Activated CD4-positive, alpha-beta T cell treated with anti-CD3 and anti-CD28 coated beads for 24 hours (primary cell): ENCODE measurements around the gene TMEM218.
"Not testable (repeated sequence)": the region's sequence is repeated elsewhere in the genome, so short reads cannot be mapped to it uniquely, and the experiment has no call there.

Experiments
- DNase-seq, 2 donors: peaks; one replicate each; pipeline ENCODE4 v3.0.0-alpha.2; 2020; ENCODE audit warnings: low read depth in 2 of 2

The TMEM218 gene

DNA sequence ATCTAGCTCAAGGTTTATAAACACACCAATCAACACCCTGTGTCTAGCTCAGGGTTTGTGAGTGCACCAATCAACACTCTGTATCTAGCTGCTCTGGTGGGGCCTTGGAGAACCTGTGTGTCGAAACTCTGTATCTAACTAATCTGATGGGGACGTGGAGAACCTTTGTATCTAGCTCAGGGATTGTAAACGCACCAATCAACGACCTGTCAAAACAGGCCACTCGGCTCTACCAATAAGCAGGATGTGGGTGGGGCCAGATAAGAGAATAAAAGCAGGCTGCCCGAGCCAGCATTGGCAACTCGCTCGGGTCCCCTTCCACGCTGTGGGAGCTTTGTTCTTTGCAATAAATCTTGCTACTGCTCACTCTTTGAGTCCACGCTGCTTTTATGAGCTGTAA is 21.3 kb downstream of the TMEM218 start:
- not testable (repeated sequence) for DNase-seq

DNA sequence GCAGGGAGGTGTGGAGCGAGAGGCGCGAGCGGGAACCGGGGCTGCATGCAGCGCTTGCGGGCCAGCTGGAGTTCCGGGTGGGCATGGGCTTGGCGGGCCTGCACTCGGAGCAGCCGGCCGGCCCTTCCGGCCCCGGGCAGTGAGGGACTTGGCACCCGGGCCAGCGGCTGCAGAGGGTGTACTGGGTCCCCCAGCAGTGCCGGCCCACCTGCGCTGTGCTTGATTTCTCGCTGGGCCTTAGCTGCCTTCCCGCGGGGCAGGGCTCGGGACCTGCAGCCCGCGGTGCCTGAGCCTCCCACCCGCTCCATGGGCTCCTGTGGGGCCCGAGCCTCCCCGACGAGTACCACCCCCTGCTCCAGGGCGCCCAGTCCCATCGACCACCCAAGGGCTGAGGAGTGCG is 21.9 kb downstream of the TMEM218 start:
- DNase-seq = not testable (repeated sequence)

DNA sequence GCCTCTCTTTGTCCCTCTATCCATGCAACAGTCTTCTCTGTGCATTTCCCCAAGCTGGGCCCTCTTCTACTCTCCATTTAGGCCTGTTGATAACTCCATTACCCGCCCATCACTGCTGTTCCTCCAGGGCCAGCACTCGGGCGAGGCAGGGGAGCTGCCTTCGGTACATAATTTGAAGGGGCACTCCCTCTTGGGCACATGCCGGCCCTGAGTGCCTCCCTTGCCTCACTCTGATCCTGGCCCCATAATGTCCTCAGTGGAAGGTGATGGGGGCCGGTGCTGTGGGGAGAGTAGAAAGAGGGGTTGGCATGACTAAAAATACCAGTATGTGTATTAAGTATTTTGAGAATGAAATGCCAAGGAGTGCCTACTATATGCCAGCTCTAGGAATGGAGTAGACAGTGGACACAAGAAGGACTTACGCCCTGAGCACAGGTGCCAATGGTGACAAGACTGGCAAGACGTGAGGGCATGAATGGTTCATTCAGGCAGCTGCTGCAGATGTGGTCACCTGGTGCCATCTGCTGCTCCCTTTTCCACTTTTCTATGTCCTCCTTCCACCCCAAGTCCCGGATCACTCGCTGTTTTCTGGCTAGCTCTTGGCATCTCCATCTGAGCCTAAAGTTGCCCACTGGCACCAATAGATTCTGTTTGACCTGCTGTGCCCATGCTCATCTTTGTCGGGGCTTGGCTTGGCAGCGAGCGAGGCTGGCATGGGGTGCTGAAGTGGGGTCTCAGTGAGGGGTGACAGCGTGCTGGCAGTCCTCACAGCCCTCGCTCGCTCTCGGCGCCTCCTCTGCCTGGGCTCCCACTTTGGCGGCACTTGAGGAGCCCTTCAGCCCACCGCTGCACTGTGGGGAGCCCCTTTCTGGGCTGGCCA is 22.6 kb downstream of the TMEM218 start:
- DNase-seq = no peak

DNA sequence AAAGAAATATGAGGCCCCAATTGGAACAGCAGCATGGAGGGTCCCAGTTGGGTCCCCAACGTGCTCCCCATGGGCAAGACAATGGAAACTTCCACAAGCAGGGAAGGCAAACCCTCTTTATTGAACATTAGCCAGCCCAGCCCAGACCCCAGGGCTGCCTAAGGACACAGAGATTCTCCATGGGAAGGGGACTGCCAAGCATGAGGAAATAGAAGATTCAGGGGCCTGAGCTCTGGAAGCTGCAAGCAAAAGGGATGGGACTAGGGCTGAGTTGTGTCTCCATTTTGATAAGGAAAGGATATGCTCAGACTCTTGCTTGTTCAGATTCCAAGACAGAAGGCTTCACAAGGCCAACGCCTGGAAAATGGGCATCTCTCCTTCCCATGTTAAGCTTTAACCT is 23.3 kb downstream of the TMEM218 start:
- no peak for DNase-seq

DNA sequence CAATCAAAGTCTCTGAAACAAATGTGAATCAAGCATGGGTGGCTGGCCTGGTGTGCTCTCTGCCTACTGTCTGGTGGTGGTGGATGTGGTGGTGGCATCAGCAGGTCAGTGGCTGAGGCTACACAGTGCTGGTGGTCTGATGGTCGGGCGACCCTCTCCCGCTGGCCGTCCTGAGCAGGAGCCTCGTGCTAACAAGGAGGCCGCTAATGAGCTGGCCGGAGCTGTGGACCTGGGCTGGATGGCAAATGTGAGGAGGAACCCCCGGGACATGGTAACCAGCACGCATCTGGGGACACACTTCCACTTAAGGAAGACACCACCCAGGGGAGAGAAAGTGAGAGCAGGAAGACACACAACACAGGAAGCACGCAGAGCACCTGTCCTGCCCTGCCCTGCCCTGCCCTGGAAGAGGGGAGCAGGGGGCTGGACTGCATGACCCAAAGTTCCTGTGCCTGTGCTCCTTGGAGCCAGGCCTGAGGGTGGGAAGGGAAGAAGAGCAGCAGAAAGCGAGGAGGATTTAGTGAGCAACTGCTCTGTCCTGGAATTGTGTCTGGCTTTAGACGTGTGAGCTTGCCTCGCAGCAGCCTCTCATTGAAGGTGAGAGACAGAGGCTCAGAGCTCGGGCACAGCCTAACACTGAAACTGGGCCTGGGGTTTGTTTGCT is 24.7 kb downstream of the TMEM218 start:
- no peak for DNase-seq

DNA sequence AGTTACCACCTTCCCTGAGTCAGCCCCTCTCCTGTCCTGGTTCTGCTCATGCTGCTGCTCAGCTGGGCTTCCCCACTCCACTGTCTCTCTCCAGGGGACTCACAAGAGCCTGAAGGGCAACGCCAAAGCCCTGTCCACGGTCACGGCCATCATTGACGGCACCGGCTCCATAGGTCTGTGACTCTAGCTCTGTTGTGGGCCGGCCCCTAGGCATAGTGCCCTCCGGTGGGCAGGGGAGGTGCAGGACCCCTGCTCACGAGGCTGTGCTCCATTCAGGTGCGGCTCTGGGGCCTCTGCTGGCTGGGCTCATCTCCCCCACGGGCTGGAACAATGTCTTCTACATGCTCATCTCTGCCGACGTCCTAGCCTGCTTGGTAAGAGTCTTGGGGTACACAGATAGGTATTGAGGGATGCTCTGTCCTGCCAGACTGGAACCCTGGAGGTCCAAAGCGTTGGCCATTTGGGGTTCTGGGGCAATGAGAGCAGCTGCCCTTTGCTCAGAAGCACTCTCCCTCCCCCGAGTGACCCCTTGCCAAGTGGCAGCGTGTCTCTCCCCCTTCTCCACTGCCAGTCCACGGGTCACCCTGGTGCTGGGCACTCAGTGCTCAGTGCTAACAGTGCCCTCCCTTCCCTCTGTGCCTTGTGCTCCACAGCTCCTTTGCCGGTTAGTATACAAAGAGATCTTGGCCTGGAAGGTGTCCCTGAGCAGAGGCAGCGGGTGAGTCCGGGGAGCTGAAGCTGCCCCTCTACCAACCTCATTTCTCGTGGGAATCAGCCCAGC is 25.9 kb downstream of the TMEM218 start:
- no peak for DNase-seq

DNA sequence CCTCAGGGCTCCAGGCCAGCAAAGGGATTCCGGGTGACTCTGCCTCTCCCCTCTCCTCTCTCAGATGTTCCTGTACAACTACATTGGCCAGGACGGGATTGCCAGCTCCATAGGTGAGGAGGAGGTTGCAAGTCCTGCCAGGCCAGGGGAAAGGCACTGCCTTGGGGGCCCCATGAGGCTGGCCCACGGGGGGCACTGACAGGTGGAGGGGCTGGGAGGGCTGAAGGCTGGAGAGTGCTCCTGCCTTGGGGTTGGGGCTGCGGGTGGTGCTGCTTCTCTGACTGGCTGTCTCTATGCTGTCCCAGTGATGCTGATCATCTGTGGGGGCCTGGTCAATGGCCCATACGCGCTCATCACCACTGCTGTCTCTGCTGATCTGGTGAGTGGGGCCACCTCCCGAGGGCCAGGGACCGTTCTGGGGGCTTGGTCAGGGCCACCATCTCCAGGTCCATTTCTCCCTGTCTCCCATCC is 26.6 kb downstream of the TMEM218 start:
- no peak for DNase-seq

DNA sequence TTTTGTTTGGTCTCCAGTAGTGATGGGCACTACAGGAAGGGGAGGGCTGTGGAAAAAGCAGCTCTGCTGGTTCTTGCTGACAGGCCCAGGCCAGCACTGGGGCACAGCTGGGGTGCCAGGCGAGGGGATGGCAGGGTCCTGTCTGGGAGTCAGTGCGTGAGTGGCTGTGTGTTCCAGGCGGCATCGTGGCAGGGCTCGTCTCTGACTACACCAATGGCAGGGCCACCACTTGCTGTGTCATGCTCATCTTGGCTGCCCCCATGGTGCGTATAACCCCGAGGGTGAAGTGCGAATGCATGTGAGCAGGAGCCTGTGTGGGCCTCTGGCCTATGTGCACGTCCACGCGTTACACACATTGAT is 27.4 kb downstream of the TMEM218 start:
- DNase-seq = no peak

DNA sequence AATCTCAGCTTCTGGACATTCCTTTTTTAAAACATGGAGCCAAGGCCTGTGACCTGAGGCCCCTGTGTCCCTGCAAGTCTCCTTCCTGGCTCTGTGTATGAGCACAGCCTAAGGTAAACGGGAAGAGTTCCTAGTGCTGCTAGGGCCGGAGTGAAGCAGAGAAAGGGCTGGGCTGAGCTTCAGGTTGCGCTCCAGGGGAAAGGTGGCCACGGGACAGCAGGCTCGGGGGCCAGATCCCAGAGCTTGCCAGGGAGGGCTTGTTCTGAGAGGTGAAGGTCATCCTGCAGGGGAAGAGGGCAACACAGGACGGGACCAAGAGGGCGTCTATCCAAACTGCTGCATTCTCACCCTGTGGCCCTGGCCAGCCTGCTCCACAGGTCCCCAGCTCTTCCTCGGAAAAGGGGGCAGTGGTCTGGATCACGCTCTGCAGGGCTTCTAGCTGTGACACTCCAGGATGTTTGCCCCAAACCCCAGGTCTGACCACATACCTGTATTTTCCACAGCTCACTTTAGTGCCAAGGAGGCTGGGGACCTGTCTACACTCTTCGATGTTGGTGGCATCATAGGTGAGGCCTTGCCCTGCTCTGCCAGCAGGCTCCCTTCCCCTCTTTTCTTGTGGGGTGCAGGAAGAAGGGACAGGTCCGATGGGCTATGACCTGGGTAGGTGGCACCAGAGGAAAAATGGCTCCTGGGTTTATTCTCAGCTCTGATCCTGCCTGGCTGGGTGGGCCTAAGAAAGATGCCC is 27.9 kb downstream of the TMEM218 start:
- no peak for DNase-seq

DNA sequence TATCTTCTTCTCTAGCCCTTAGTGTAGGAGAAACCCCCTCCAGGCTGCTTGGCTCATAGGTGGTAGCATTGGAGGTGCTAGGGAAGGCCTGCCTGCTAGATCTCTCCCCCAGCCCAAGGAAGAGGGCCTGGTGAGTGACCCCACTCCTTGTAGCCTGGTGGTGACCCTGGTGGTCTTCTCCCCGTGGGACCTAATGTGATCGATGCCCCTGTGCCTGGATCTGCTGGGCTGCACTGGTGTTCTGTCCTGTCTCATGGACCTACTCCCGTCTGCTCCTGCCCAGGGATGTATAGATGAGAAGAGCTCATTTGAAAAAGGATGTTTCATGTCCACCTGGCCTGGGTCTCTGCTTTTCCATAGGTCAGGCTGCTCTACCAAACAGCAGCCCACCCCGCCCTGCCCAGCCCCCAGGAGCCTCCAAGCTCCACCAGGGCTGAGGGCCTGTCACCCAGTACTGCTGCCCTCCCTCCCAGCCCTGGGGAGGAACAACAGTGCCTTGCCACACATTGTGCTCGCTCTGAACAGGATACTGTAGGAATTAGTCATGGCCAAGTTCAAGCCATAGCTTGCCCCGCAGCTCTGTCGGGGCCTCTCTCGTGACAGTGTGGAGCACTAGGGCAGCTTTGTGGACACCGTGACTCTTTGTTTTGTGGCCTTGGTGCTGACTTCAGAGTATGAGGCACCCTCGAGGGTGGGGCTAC is 28.7 kb downstream of the TMEM218 start:
- DNase-seq = no peak

DNA sequence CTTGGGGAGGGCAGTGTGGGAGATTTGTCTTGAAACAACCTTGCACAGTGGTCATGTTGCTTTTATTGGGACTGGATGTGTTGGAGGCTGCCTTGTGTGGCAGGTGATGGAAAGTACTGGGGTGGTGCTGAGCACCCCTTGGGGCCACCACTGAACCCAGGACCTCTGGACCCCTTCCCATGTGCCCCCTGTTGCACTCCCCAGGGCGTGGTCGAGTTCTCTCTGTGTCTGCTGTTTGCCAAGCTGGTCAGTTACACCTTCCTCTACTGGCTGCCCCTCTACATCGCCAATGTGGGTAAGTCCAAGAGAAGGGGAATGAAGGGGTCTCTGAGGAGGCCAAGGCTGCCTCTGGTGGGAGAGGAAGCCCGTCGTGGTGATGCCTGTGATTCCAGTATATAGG is 29.4 kb downstream of the TMEM218 start:
- DNase-seq = no peak

DNA sequence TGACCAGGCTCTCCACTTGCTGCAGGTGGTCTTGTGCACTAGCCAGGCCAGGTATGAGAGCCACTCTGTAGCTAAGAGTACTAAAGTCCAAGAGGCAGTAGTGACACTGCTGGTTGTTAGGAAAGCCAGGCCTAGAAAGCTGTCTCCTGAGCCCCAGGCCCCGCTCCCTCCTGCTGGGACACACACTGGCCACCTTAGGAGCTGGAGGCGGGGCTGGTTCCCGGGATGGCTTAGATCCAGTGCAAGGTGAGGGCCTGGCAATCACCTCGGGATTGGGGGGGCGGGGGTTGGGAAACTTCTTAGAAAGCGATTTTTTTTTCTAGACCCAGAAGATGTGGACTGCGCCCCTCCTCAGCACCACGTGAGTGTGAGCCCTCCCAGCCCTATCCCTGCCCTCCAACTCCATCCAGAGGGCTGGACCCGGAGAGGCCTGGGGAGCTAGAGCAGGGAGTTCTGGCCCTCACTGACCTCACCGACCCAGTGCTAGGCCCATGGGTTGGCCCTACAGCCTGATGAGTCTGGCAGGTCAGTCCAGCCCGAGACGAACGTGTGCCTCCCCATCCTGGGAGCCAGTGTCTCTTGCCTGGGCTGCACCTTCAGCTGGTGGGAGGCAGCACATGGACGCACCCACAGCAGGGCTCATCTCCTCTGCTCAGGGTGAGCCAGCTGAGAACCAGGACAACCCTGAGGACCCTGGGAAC is 30.2 kb downstream of the TMEM218 start:
- no peak for DNase-seq

DNA sequence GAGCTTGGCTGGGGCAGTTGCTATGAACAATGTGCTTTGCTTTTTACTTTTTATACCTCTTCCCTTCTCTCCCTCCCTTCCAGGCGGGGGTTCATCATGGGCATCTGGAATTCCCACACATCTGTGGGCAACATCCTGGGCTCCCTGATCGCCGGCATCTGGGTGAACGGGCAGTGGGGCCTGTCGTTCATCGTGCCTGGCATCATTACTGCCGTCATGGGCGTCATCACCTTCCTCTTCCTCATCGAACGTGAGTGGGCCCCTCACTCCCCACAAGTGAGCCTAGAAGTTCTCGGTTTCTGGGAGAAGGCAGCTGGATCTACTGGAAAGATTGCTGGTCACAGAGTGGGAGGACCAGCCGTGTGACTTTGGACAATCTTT is 30.9 kb downstream of the TMEM218 start:
- no peak for DNase-seq

DNA sequence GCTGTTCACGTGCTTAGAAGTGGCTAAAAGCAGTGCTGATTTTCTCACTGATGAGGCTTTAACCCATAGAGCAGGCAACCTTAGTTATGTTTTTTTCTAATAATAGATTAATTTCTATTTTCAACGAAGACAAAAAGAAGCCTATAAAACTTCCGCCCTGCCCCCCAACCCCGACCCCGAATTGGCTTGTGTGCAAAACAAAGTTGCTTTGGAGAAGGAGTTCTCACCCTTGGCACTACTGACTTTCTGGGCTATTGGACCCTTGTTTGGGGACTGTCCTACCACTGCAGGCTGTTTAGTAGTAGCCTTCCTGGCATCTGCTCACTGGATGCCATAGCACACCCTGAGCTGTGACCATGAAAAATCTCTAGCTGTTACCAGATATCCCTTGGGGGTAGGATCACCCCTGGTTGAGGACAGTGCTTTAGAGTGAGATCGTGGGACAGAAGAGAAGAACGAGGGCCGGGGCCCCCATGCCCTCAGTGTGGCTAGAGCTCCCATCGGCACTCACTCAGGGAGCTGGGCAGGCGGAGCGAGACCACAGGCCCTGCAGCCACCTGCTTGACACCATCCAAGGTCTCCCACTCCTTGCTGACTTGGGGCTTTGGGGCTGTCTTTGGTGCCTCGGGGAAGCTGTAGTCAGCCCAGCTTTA is 31.4 kb downstream of the TMEM218 start:
- DNase-seq = no peak

DNA sequence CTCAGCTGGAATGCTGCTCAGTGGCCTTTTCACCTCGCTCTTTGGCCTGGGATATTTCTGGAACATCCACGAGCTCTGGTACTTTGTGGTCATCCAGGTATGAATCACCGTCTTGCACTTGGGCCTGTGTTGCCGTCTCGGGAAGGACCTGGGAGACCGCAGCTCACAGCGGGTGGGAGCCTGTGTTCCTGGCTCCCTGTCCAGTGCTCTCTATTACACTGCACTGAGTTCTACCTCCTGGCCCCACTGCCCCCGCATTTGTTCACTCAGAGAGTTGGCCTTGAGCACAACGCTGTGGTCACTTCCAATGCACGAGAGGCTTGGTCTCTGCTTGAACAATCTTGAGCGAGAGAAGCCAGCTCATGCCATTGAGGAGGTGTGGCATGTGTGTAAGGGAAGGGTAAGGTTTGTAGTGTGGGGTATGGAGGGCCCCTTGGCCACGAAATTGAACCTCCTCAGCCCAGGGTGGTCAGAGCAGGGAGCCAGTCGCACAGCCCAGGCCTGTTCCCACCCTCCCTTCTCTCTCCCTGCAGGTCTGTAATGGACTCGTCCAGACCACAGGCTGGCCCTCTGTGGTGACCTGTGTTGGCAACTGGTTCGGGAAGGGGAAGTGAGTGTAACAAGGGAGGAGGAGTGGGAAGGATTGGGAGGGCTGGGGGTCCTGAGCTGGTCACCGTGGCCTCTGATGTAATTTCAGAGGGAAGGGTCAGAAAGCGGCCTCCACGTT is 32.1 kb downstream of the TMEM218 start:
- no peak for DNase-seq

DNA sequence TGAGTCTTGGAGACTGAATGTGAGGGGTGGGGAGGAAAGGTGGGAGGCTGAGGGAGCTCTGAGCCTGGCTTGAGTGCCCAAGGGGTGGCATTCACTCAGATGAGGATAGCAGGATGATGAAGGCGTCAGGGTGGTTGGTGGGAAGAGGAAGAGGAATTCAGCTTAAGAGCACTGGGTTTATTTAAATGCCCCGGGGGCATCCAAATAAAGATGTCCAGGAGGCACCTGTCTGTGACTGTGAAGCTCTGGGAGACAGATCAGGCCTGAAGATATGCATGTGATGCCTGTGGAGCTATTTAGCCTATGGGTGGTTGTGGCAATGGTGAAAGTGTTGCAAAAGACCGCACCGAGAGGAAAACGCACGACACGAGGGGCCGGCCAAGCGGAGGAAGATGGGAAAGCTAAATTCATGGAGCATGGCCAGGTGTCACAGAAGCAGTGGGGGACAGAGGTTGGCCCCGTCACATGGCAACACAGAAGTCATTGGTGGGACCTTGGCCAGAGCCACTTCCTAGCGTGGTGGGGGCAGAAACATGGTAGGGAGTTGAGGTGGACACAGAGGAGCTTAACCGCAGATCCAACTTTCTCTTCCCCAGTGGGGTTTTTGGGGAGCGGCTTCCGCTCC is 32.8 kb downstream of the TMEM218 start:
- DNase-seq = no peak

DNA sequence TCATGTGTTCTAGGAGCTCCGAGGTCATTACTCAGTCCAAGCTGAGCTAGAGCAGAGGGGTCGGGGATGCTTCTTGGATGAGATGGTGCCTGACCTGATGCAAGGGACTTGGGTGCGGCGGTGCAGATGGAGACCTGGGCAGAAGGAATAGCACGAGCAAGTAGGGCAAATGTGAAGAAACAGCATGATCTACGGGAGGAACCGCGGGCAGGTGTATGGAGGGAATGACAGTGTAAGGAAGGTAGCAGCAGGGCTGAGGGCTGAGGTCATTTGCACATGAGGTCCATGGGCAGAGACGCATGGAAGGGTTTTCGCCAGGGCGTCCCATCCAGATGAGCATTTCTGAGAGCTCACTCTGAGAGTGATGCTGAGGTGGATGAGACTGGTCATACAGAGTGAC is 33.4 kb downstream of the TMEM218 start:
- no peak for DNase-seq

DNA sequence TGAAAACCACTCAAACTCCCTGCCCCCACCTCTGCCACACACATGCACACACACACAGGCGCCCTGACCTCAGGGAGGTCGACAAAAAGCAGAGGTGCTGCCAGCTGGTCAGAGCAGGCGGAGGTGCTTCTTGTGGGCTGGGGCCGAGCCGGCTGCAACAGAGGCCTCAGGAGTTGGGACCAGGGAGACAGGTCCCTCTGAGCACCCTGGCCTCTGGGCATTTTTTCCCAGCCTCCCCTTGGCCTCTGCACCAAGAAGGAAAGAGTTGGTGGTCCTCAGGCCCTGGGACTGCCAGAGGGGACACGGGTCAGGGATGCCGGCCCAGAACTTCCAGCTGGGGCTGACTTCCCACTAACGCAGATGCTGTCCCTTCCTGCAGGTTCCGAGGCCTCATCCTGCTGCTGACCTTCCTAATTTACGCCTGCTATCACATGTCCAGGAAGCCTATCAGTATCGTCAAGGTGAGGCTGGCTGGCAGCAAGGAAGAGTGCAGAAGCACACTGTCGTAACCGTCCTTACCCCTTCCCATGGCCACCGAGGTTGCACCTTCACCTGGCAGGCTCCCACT is 35.0 kb downstream of the TMEM218 start:
- DNase-seq = no peak

DNA sequence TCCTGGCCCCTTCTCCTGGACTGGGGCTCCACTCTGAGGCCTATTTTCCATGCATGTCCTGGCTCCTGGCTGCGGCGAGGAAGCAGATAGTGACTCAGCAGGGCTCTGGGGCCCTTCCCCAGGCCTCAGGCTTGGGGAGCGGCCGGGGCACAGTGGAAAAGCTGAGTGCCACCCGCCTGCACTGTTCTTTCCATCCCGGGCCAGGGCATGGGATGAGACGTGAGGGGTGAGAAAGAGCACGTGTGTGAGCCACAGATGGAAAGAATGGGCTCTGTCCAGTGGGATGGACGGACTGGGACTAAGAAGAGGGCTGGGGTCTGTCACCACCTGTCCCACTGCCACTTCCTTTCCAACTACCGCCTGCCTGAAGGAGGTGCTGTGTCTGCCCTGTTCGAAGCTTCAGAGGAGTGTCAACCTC is 35.5 kb downstream of the TMEM218 start:
- no peak for DNase-seq
